A673 (cell line): Measurements from ENCODE around the gene PRSS23. TPM values are rescaled to one million over a fixed set of nuclear protein-coding genes. Genes with fewer than 3 reads are reported as not detected.

Experiments
- BruUV-seq: library from RNA; stranded (reverse); fragments of 400-500 nt; replicated peaks from 2 replicates; lab custom pipeline; 2021; lab: Mats Ljungman, UMichigan
- CTCF ChIA-PET: fragments of 300-600 bp; sonication (Branson Sonifier 250); formaldehyde crosslinking; loops from one replicate; lab custom pipeline; 2022; ENCODE audit warnings: antibody characterized with exemption; lab: Charles Lee
- POLR2A ChIA-PET: fragments of 300-600 bp; sonication (Branson Sonifier 250); formaldehyde crosslinking; loops from one replicate; lab custom pipeline; 2022; ENCODE audit warnings: antibody characterized with exemption; ENCODE audit not compliant: low non-redundant PET; lab: Charles Lee
- DNase-seq: peaks from one replicate; pipeline ENCODE4 v3.0.0-alpha.2; 2015; ENCODE audit warnings: low spot score
- H3K27ac ChIP-seq: fragments of 200-600 bp; sonication (generic); 2 replicates; pipeline ENCODE4 v1.5.1; 2016; ENCODE audit warnings: mixed run types, low read depth, mild to moderate bottlenecking, mixed read lengths, antibody characterized with exemption, low read length; ENCODE audit not compliant: poor library complexity, severe bottlenecking
- H3K27me3 ChIP-seq: fragments of 200-600 bp; sonication (generic); replicated peaks from 2 replicates; pipeline ENCODE4 v1.6.1; 2017; ENCODE audit warnings: mixed run types, low read depth, mild to moderate bottlenecking, mixed read lengths, antibody characterized with exemption, low read length; ENCODE audit not compliant: insufficient read depth, poor library complexity
- H3K36me3 ChIP-seq: fragments of 200-600 bp; sonication (generic); 2 replicates; pipeline ENCODE4 v1.6.1; 2016; ENCODE audit warnings: mixed run types, mild to moderate bottlenecking, mixed read lengths, antibody characterized with exemption, low read length; ENCODE audit not compliant: insufficient read depth, poor library complexity, severe bottlenecking
- H3K4me1 ChIP-seq: fragments of 200-600 bp; sonication (generic); 2 replicates; pipeline ENCODE4 v1.6.1; 2017; ENCODE audit warnings: mixed run types, mild to moderate bottlenecking, mixed read lengths, antibody characterized with exemption, low read length; ENCODE audit not compliant: insufficient read depth, poor library complexity, severe bottlenecking
- H3K4me3 ChIP-seq: fragments of 200-600 bp; sonication (generic); 2 replicates; pipeline ENCODE4 v1.5.1; 2016; ENCODE audit warnings: low read depth, mixed run types, mild to moderate bottlenecking, mixed read lengths, low read length; ENCODE audit not compliant: poor library complexity, severe bottlenecking
- H3K9me3 ChIP-seq: fragments of 200-600 bp; sonication (generic); 2 replicates; pipeline ENCODE4 v1.6.1; 2016; ENCODE audit warnings: mixed run types, low read depth, mild to moderate bottlenecking, mixed read lengths, antibody characterized with exemption, low read length; ENCODE audit not compliant: poor library complexity, severe bottlenecking
- EZH2 ChIP-seq: fragments of 200-600 bp; sonication (generic); IDR thresholded peaks from 2 replicates; pipeline ENCODE4 v1.6.1; 2017; ENCODE audit warnings: borderline replicate concordance, low read depth, mild to moderate bottlenecking, mixed read lengths, antibody characterized with exemption, low read length; ENCODE audit not compliant: poor library complexity, severe bottlenecking
- intact Hi-C: fragments of 100-400 bp; cut with micrococcal nuclease; formaldehyde crosslinking; loops from one replicate; pipeline ENCODE4 v1.10.0; 2022; ENCODE audit not compliant: unreplicated experiment
- total RNA-seq: library from RNA; stranded (reverse); gene quantifications from 2 replicates; pipeline ENCODE4 v1.2.3, GENCODE V29; 2021
- TF ChIP-seq, protein P1 (sequence below): fragments of 300-800, 200-600 bp; sonication (generic); conservative IDR thresholded peaks from 2 replicates; pipeline ENCODE4 v1.5.1; 2017; ENCODE audit warnings: low read depth, mild to moderate bottlenecking, antibody characterized with exemption, low read length, moderate library complexity, mixed read lengths

Gene PRSS23
- total RNA-seq, 1 experiment from 2014 or later: 12.1 TPM

DNA sequence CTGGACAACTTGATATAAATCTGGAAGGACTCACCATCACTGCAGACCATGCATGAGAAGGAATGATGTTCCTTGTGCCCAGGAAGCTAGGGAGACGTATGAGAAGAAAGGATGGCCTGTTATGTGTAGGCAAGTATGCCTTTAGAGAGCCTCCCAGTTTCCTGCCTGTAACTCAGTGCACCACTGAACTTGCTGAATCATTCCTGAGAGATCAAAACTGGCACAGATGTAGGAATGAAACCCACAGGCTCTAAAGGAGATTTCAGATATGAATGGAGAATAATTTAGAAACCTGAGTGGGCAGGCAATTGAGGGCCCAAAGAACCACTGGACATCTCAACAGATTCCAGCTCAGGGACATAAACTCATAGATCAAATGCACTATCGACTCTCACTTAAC is 38.4 kb upstream of the PRSS23 start:
- BruUV-seq: no TSS peak
- POLR2A ChIA-PET: no interaction called here
- Histone ChIP-seq H3K27me3 (no peaks in the 10 kb centered on the region), H3K4me3 (no peak overlapping the region), H3K9me3 (no peaks in the 10 kb centered on the region), H3K4me1 (no peaks in the 10 kb centered on the region), H3K36me3 (no peaks in the 10 kb centered on the region), H3K27ac (no peak overlapping the region)
- intact Hi-C loops: no loop called here
- DNase-seq: no peak
- TF ChIP-seq, protein P1, sequence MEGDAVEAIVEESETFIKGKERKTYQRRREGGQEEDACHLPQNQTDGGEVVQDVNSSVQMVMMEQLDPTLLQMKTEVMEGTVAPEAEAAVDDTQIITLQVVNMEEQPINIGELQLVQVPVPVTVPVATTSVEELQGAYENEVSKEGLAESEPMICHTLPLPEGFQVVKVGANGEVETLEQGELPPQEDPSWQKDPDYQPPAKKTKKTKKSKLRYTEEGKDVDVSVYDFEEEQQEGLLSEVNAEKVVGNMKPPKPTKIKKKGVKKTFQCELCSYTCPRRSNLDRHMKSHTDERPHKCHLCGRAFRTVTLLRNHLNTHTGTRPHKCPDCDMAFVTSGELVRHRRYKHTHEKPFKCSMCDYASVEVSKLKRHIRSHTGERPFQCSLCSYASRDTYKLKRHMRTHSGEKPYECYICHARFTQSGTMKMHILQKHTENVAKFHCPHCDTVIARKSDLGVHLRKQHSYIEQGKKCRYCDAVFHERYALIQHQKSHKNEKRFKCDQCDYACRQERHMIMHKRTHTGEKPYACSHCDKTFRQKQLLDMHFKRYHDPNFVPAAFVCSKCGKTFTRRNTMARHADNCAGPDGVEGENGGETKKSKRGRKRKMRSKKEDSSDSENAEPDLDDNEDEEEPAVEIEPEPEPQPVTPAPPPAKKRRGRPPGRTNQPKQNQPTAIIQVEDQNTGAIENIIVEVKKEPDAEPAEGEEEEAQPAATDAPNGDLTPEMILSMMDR: no peak
- no peak for TF ChIP-seq EZH2
- CTCF ChIA-PET: no interaction called here

DNA sequence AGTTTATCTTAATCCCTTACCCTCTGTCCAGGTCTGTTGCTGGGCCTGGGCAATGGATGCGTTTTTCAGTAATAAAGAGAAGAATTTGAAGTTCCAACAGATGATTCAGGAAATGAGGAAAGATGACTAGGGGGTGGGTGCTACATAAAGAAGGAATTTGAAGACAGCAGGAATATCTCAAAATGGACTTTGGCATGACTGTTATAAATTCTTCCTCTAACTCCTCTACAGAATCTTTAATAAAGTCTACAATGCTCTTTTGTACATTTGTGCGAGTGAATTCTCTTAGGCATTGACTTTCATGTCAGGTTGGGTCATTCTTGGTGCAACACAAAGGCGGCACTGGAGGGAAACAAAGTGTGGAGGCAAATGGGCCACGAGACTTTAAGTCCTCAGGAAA is 35.1 kb upstream of the PRSS23 start:
- POLR2A ChIA-PET: no interaction called here
- intact Hi-C loops: no loop called here
- H3K4me3 ChIP-seq: no peak overlapping the region

DNA sequence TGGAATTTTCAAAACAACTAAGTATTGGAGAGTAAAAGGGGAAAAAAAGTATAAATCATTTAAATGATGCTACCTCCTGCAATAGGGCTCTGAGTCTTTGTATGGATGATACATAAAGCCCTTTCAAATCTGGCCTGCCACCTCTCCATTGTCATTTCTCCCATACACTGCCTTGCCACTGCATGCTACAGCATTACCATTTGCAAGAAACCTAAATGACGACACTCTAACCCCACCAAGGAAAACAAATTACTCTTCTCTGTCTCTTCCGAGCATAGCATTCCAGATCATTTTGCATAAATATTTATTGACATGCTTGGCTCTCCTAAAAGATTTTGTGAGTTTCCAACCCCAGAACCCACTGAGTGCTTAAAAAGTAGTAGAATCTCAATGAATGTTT is 34.5 kb upstream of the PRSS23 start:
- intact Hi-C loops: no loop called here
- ChIA-PET POLR2A (no interaction called here), CTCF (no interaction called here)
- no peak for DNase-seq
- no peaks in the 10 kb centered on the region for H3K9me3 ChIP-seq
- no TSS peak for BruUV-seq
- no peak for TF ChIP-seq EZH2
- TF ChIP-seq, protein P1: no peak
- no peak overlapping the region for H3K4me3 ChIP-seq
- H3K36me3 ChIP-seq: no peaks in the 10 kb centered on the region
- H3K4me1 ChIP-seq: no peaks in the 10 kb centered on the region
- H3K27ac ChIP-seq: no peak overlapping the region
- H3K27me3 ChIP-seq: no peaks in the 10 kb centered on the region

More for the DNA sequence above, 35.1 kb upstream of the PRSS23 start:
- no peaks in the 10 kb centered on the region for H3K4me1 ChIP-seq
- TF ChIP-seq, protein P1: no peak
- TF ChIP-seq EZH2: no peak
- CTCF ChIA-PET: no interaction called here
- DNase-seq: no peak
- no peak overlapping the region for H3K27ac ChIP-seq
- no peaks in the 10 kb centered on the region for H3K9me3 ChIP-seq
- BruUV-seq: no TSS peak
- no peaks in the 10 kb centered on the region for H3K27me3 ChIP-seq
- no peaks in the 10 kb centered on the region for H3K36me3 ChIP-seq
